Tibial nerve (tissue), 4 donors: ENCODE results near the gene GRPEL1. TPM values are rescaled to one million over a fixed set of nuclear protein-coding genes. Genes with fewer than 3 reads are reported as not detected.

Source experiments
- DNase-seq, 2 donors: peaks; one replicate each; pipeline ENCODE4 v3.0.0-alpha.2; 2019; ENCODE audit warnings: low spot score in 2 of 2
- H3K27ac ChIP-seq, 4 donors: fragments of 200-600 bp; sonication (generic) in 3 of 4; one replicate each; pipeline ENCODE4 v1.5.1; 2017 to 2019; ENCODE audit warnings: mild to moderate bottlenecking in 1 of 4
- H3K27me3 ChIP-seq, 2 donors: fragments of 200-600 bp; sonication (generic) in 1 of 2; one replicate each; pipeline versions ENCODE4 v1.5.1 to v1.6.0; 2017 to 2019
- H3K36me3 ChIP-seq, 3 donors: fragments of 200-600 bp; sonication (generic); one replicate each; pipeline ENCODE4 v1.5.1; 2018 to 2019
- H3K4me1 ChIP-seq, 4 donors: fragments of 200-600 bp; sonication (generic) in 3 of 4; one replicate each; pipeline ENCODE4 v1.5.1; 2017 to 2019
- H3K4me3 ChIP-seq, 4 donors: fragments of 200-600 bp; sonication (generic) in 3 of 4; one replicate each; pipeline ENCODE4 v1.5.1; 2017 to 2019; ENCODE audit warnings: mild to moderate bottlenecking in 1 of 4, moderate library complexity in 1 of 4
- H3K9me3 ChIP-seq, 4 donors: fragments of 200-600 bp; sonication (generic) in 3 of 4; one replicate each; pipeline ENCODE4 v1.5.1; 2017 to 2019
- CTCF ChIP-seq, 5 experiments: fragments of 200-600 bp in 3 of 5; fragments of 450-650 bp in 2 of 5; sonication (generic) in 3 of 5; IDR thresholded peaks; one replicate each; pipeline ENCODE4 v1.5.1; 2016 to 2019; ENCODE audit warnings: antibody characterized with exemption in 5 of 5, mild to moderate bottlenecking in 3 of 5, moderate library complexity in 2 of 5
- EP300 ChIP-seq, 2 donors: sonication (generic); formaldehyde crosslinking; IDR thresholded peaks; one replicate each; pipeline ENCODE4 v1.6.1; 2017; ENCODE audit warnings: antibody characterized with exemption in 2 of 2, mild to moderate bottlenecking in 1 of 2
- POLR2A ChIP-seq, 2 donors: fragments of 450-650 bp; IDR thresholded peaks; one replicate each; pipeline ENCODE4 v1.6.1; 2017; ENCODE audit warnings: antibody characterized with exemption in 2 of 2, mild to moderate bottlenecking in 2 of 2, moderate library complexity in 2 of 2
- WGBS, 2 donors: methylation state at CpG; one replicate each; pipeline ENCODE4 v1.1.5; 2018; 5-methylcytosine and 5-hydroxymethylcytosine counted together
- total RNA-seq, 4 donors: library from RNA; depleted of rRNA; stranded (reverse); fragments of >200 nt; gene quantifications; one replicate each; pipeline ENCODE4 v1.1.0, GENCODE V29; 2016

The GRPEL1 gene
- total RNA-seq, 4 donors from 2014 or later: 11.1 to 13.6 (median 13.3) TPM

- H3K4me3 ChIP-seq: no peak overlapping the region
- no peak for DNase-seq
- WGBS, 2 donors: 96 to 97% methylated on average over 11 of the region's 11 CpGs
Measured at GRCh38 chr4:7066006-7066405, 1.9 kb downstream of the GRPEL1 start.

GRCh38 chr4:7063362-7063761 is 4.5 kb downstream of the GRPEL1 start:
- peaks cover 0 to 27% (median 9%) of the 10 kb centered on the region in 4 donors for H3K4me1 ChIP-seq
- H3K4me3 ChIP-seq: no peak overlapping the region
- no peak for TF ChIP-seq CTCF (IDR thresholded peaks at IDR 0.05)
- TF ChIP-seq EP300 (IDR thresholded peaks at IDR 0.05): no peak
- no peak for TF ChIP-seq POLR2A (IDR thresholded peaks at IDR 0.05)
- H3K36me3 ChIP-seq: peaks cover 6 to 59% (median 20%) of the 10 kb centered on the region in 3 donors
- WGBS, 2 donors: 83 to 88% methylated on average over 4 of the region's 4 CpGs
- no peaks in the 10 kb centered on the region for H3K27me3 ChIP-seq
- H3K27ac ChIP-seq: no peak overlapping the region
- no peaks in the 10 kb centered on the region for H3K9me3 ChIP-seq
- DNase-seq: no peak

More at GRCh38 chr4:7066006-7066405, 1.9 kb downstream of the GRPEL1 start:
- Histone ChIP-seq H3K36me3 (peaks cover 6 to 33% (median 20%) of the 10 kb centered on the region in 3 donors), H3K9me3 (no peaks in the 10 kb centered on the region), H3K27ac (no peak overlapping the region), H3K27me3 (no peaks in the 10 kb centered on the region), H3K4me1 (peaks cover 0 to 44% (median 17%) of the 10 kb centered on the region in 4 donors)
- no peak for TF ChIP-seq POLR2A (IDR thresholded peaks at IDR 0.05)
- TF ChIP-seq CTCF (IDR thresholded peaks at IDR 0.05): no peak
- TF ChIP-seq EP300 (IDR thresholded peaks at IDR 0.05): no peak

- no peak for DNase-seq
- H3K36me3 ChIP-seq: peaks cover 6 to 64% (median 20%) of the 10 kb centered on the region in 3 donors
- H3K27ac ChIP-seq: no peak overlapping the region
- H3K4me1 ChIP-seq: peaks cover 0 to 27% (median 9%) of the 10 kb centered on the region in 4 donors
- no peaks in the 10 kb centered on the region for H3K27me3 ChIP-seq
- 91 to 95% methylated on average over 4 of the region's 4 CpGs for WGBS, 2 donors
- no peak overlapping the region for H3K4me3 ChIP-seq
- no peaks in the 10 kb centered on the region for H3K9me3 ChIP-seq
- TF ChIP-seq CTCF (IDR thresholded peaks at IDR 0.05): no peak
- no peak for TF ChIP-seq EP300 (IDR thresholded peaks at IDR 0.05)
- no peak for TF ChIP-seq POLR2A (IDR thresholded peaks at IDR 0.05)
Measured at GRCh38 chr4:7062816-7063215, 5.0 kb downstream of the GRPEL1 start.

- H3K27me3 ChIP-seq: no peaks in the 10 kb centered on the region
- TF ChIP-seq EP300 (IDR thresholded peaks at IDR 0.05): no peak
- TF ChIP-seq CTCF (IDR thresholded peaks at IDR 0.05): no peak
- no peak for TF ChIP-seq POLR2A (IDR thresholded peaks at IDR 0.05)
- H3K4me3 ChIP-seq: no peak overlapping the region
- DNase-seq: no peak
- H3K27ac ChIP-seq: no peak overlapping the region
- WGBS, 2 donors: 90 to 92% methylated on average over 6 of the region's 6 CpGs
- peaks cover 0 to 20% (median 7%) of the 10 kb centered on the region in 4 donors for H3K4me1 ChIP-seq
- H3K36me3 ChIP-seq: peaks cover 6 to 72% (median 20%) of the 10 kb centered on the region in 3 donors
- H3K9me3 ChIP-seq: no peaks in the 10 kb centered on the region
Measured at GRCh38 chr4:7061815-7062214, 6.0 kb downstream of the GRPEL1 start.

- no peak for DNase-seq
- no peak overlapping the region for H3K27ac ChIP-seq
- H3K9me3 ChIP-seq: no peaks in the 10 kb centered on the region
- H3K4me1 ChIP-seq: peaks cover 0 to 8% (median 0%) of the 10 kb centered on the region in 4 donors
- H3K4me3 ChIP-seq: no peak overlapping the region
- TF ChIP-seq POLR2A (IDR thresholded peaks at IDR 0.05) (no peak), CTCF (IDR thresholded peaks at IDR 0.05) (no peak), EP300 (IDR thresholded peaks at IDR 0.05) (no peak)
- H3K36me3 ChIP-seq: peaks cover 6 to 85% (median 20%) of the 10 kb centered on the region in 3 donors
- 83 to 86% methylated on average over 20 of the region's 20 CpGs for WGBS, 2 donors
- no peaks in the 10 kb centered on the region for H3K27me3 ChIP-seq
Measured at GRCh38 chr4:7060346-7061150, 7.3 kb downstream of the GRPEL1 start.
